Measurements from ENCODE around the gene ANKRD27.
A peak's percentile ranks its signal among the peaks of the same experiment; 100 is the strongest.
"Not testable (repeated sequence)": the region's sequence is repeated elsewhere in the genome, so short reads cannot be mapped to it uniquely, and the experiment has no call there.

GRCh38 chr19:32693151-32694108 is 18.4 kb upstream of the ANKRD27 start:
- TF ChIP-seq ZBTB44 (tag by site-specific recombination; IDR thresholded peaks at IDR 0.05); CTCF (tag by site-specific recombination; IDR thresholded peaks at IDR 0.05); ZNF639 (tag by site-specific recombination; IDR thresholded peaks at IDR 0.05); ZNF555 (tag by site-specific recombination; conservative IDR thresholded peaks at IDR 0.05); PRDM1 (tag by site-specific recombination; IDR thresholded peaks at IDR 0.05); ZBTB26 (tag by site-specific recombination; optimal IDR thresholded peaks at IDR 0.05); ZNF510 (tag by site-specific recombination; IDR thresholded peaks at IDR 0.05; ENCODE audit: insufficient replicate concordance); ZNF335 (tag by site-specific recombination; conservative IDR thresholded peaks at IDR 0.05); PATZ1 (tag by site-specific recombination; IDR thresholded peaks at IDR 0.05): not testable (repeated sequence)
- peak; percentile 41; the same call in 1 of the 2 replicates for TF ChIP-seq ZNF24 (tag by site-specific recombination; IDR thresholded peaks at IDR 0.05)

All from HEK293 (cell line).